HepG2 (cell line): Measurements from ENCODE around the gene UBASH3A. TPM values are rescaled to one million over a fixed set of nuclear protein-coding genes. Genes with fewer than 3 reads are reported as not detected.

Experiments used
- ATAC-seq: fragments of 200-7000 bp; cut with Tn5 transposase; 3 replicates; pipeline ENCODE4 v1.9.1; 2020; ENCODE audit warnings: mild to moderate bottlenecking, moderate library complexity
- BruUV-seq: library from RNA; stranded (reverse); fragments of 400-500 nt; replicated peaks from 2 replicates; lab custom pipeline; 2021; lab: Mats Ljungman, UMichigan
- CTCF ChIA-PET: fragments of 300-600 bp; formaldehyde crosslinking; extraction: SDS; loops from one replicate; lab custom pipeline; 2021; ENCODE audit warnings: low total read pairs, inconsistent platforms, low intra/inter-chr PET ratio; lab: Yijun Ruan, JAX
- POLR2A ChIA-PET: fragments of 350-600 bp; sonication (Branson Sonifier 250); formaldehyde crosslinking; loops from one replicate; lab custom pipeline; 2020; ENCODE audit warnings: antibody characterized with exemption, inconsistent platforms; lab: Yijun Ruan, JAX
- DNase-seq: peaks from one replicate; pipeline ENCODE4 v3.0.0-alpha.2; 2015; ENCODE audit warnings: low spot score
- FAIRE-seq: peaks from 3 replicates; lab custom pipeline; 2011; peaks lifted over from hg19 to GRCh38; lab: Jason Lieb, UNC
- H2AFZ ChIP-seq: one replicate; pipeline ENCODE4 v1.6.1; 2011; ENCODE audit warnings: low read length, inconsistent platforms
- H3K27ac ChIP-seq: fragments of 300-600 bp; 3 replicates; pipeline ENCODE4 v1.8.0; 2011; ENCODE audit warnings: mixed run types, mild to moderate bottlenecking, mixed read lengths, low read length, inconsistent platforms; ENCODE audit not compliant: insufficient read depth; ENCODE audit errors: extremely low read length
- H3K27me3 ChIP-seq, 2 experiments: fragments of 200-600 bp in 1 of 2; 2 replicates in 1 of 2; 3 replicates in 1 of 2; pipeline versions ENCODE4 v1.6.0 to v1.8.0; 2011; ENCODE audit warnings: low read length in 2 of 2, mild to moderate bottlenecking in 2 of 2, moderate library complexity in 2 of 2, inconsistent platforms in 1 of 2; ENCODE audit not compliant: insufficient read depth in 2 of 2, control insufficient read depth in 1 of 2
- H3K36me3 ChIP-seq, 2 experiments: fragments of 200-600 bp in 1 of 2; replicated peaks in 1 of 2; 2 replicates in 1 of 2; 3 replicates in 1 of 2; pipeline versions ENCODE4 v1.5.1 to v1.8.0; 2011; ENCODE audit warnings: low read length in 2 of 2, inconsistent platforms in 1 of 2; ENCODE audit not compliant: insufficient read depth in 2 of 2, control insufficient read depth in 1 of 2
- H3K4me1 ChIP-seq: 2 replicates; pipeline ENCODE4 v1.5.1; 2012; ENCODE audit warnings: low read length, inconsistent platforms; ENCODE audit not compliant: insufficient read depth
- H3K4me2 ChIP-seq: 2 replicates; pipeline ENCODE4 v1.6.0; 2011; ENCODE audit warnings: low read depth, low read length, inconsistent platforms
- H3K4me3 ChIP-seq, 3 experiments: fragments of 200-600 bp in 1 of 3; sonication (generic), shearing (Covaris generic) in 1 of 3; replicated peaks in 1 of 3; 2 replicates each; pipeline ENCODE4 v1.5.1; 2011 to 2016; ENCODE audit warnings: low read length in 3 of 3, inconsistent platforms in 2 of 3, low read depth in 2 of 3, mild to moderate bottlenecking in 2 of 3, control low read depth in 1 of 3, mixed read lengths in 1 of 3; ENCODE audit not compliant: insufficient read depth in 1 of 3
- H3K79me2 ChIP-seq: one replicate; pipeline ENCODE4 v1.6.1; 2011; ENCODE audit warnings: low read length, inconsistent platforms; ENCODE audit not compliant: insufficient read depth
- H3K9ac ChIP-seq: 2 replicates; pipeline ENCODE4 v1.6.0; 2011; ENCODE audit warnings: mild to moderate bottlenecking, low read depth, low read length, inconsistent platforms; ENCODE audit not compliant: insufficient read depth
- H3K9me3 ChIP-seq: 2 replicates; pipeline ENCODE4 v1.5.1; 2012; ENCODE audit warnings: mild to moderate bottlenecking, low read length
- H4K20me1 ChIP-seq: 2 replicates; pipeline ENCODE4 v1.6.0; 2011; ENCODE audit warnings: inconsistent platforms, mild to moderate bottlenecking, low read length, moderate library complexity; ENCODE audit not compliant: insufficient read depth
- AHDC1 ChIP-seq: sonication (generic); formaldehyde crosslinking; IDR thresholded peaks from 2 replicates; pipeline ENCODE4 v1.5.1; 2020; ENCODE audit warnings: mild to moderate bottlenecking, missing genetic modification reagents, borderline replicate concordance
- EZH2 ChIP-seq: conservative IDR thresholded peaks from 2 replicates; pipeline ENCODE4 v1.6.1; 2012; ENCODE audit warnings: mild to moderate bottlenecking, low read depth, low read length, moderate library complexity
- HDAC2 ChIP-seq: sonication (generic); formaldehyde crosslinking; IDR thresholded peaks from 2 replicates; pipeline ENCODE4 v1.4.0; 2020; ENCODE audit warnings: missing genetic modification reagents
- KDM4B ChIP-seq: sonication (generic); formaldehyde crosslinking; IDR thresholded peaks from 2 replicates; pipeline ENCODE4 v1.4.0; 2020; ENCODE audit warnings: missing genetic modification reagents
- MTF2 ChIP-seq: sonication (generic); formaldehyde crosslinking; IDR thresholded peaks from 2 replicates; pipeline ENCODE4 v1.5.0; 2020; ENCODE audit warnings: missing genetic modification reagents, borderline replicate concordance
- MXD1 ChIP-seq: sonication (generic); formaldehyde crosslinking; IDR thresholded peaks from 2 replicates; pipeline ENCODE4 v1.4.0; 2020; ENCODE audit warnings: mild to moderate bottlenecking, missing genetic modification reagents
- PHF8 ChIP-seq: sonication (generic); formaldehyde crosslinking; IDR thresholded peaks from 2 replicates; pipeline ENCODE4 v1.5.0; 2020; ENCODE audit warnings: missing genetic modification reagents
- THYN1 ChIP-seq: sonication (generic); formaldehyde crosslinking; IDR thresholded peaks from 2 replicates; pipeline ENCODE4 v1.8.1; 2023; ENCODE audit warnings: low read depth, mild to moderate bottlenecking, moderate library complexity, missing genetic modification reagents, borderline replicate concordance
- XBP1 ChIP-seq: sonication (generic); formaldehyde crosslinking; IDR thresholded peaks from 2 replicates; pipeline ENCODE4 v1.5.0; 2020; ENCODE audit warnings: missing genetic modification reagents
- ZKSCAN8 ChIP-seq: IDR thresholded peaks from 2 replicates; pipeline ENCODE4 v1.6.1; 2016; ENCODE audit warnings: borderline replicate concordance, missing genetic modification reagents, missing compliant biosample characterization
- ZNF121 ChIP-seq: sonication (generic); formaldehyde crosslinking; IDR thresholded peaks from 2 replicates; pipeline ENCODE4 v1.5.0; 2020; ENCODE audit warnings: mild to moderate bottlenecking, missing genetic modification reagents
- ZNF136 ChIP-seq: sonication (generic); formaldehyde crosslinking; IDR thresholded peaks from 2 replicates; pipeline ENCODE4 v1.8.1; 2022; ENCODE audit warnings: low read depth, mild to moderate bottlenecking, moderate library complexity, missing genetic modification reagents
- ZNF598 ChIP-seq: sonication (generic); formaldehyde crosslinking; IDR thresholded peaks from 2 replicates; pipeline ENCODE4 v1.5.1; 2020; ENCODE audit warnings: mild to moderate bottlenecking, missing genetic modification reagents, borderline replicate concordance
- WGBS: methylation state at CpG from one replicate; pipeline ENCODE4 v1.1.6; 2017; ENCODE audit warnings: low lambda C conversion rate; 5-methylcytosine and 5-hydroxymethylcytosine counted together
- in situ Hi-C: cut with HindIII; loops from 2 replicates; pipeline ENCODE4 v1.10.0; 2017; ENCODE audit warnings: low pct_unique_long_range_greater_than_20kb; ENCODE audit not compliant: extremely low pct_ligation_motif_present
- intact Hi-C: fragments of 100-400 bp; cut with micrococcal nuclease; formaldehyde crosslinking; loops from one replicate; pipeline ENCODE4 v1.10.0; 2022; ENCODE audit not compliant: unreplicated experiment
- polyA plus RNA-seq, 8 experiments: library from polyadenylated mRNA; depleted of rRNA in 3 of 8; stranded (reverse) in 7 of 8; unstranded in 1 of 8; fragments of >200 nt; fragmentation: Illumina TruSeq in 4 of 8; extraction: Trizol in 4 of 8; gene quantifications; 2 replicates each; pipeline versions ENCODE4 v1.2.1 to v1.2.3, GENCODE V29; 2011 to 2016; ENCODE audit warnings: low read depth in 4 of 8, missing spikeins in 1 of 8, mixed read lengths in 1 of 8; ENCODE audit not compliant: insufficient read depth in 1 of 8
- total RNA-seq, 5 experiments: library from RNA; depleted of rRNA; stranded (reverse); fragments of >200 nt; fragmentation: Illumina TruSeq; extraction: Trizol; gene quantifications; 2 replicates each; pipeline ENCODE4 v1.2.3, GENCODE V29; 2016; ENCODE audit warnings: low read depth in 1 of 5

Gene UBASH3A
- total and polyA plus RNA-seq, 2 of the 13 experiments (the other 11 are each of a cell fraction or from before 2014, with no cell fraction given), result not detected

- no peaks in the 10 kb centered on the region for H3K9me3 ChIP-seq
- no peak overlapping the region for H3K4me3 ChIP-seq
- H3K9ac ChIP-seq, result no peak overlapping the region
- TF ChIP-seq ZNF136, result no peak
- TF ChIP-seq THYN1 (CRISPR knock-in tag), result no peak
- no peak for TF ChIP-seq MTF2 (CRISPR knock-in tag)
- intact Hi-C loops, result no loop called here
- no peak overlapping the region for H2AFZ ChIP-seq
- ChIA-PET POLR2A (no interaction called here), CTCF (no interaction called here)
- FAIRE-seq (no peak), DNase-seq (no peak), ATAC-seq (no peak)
- H3K36me3 ChIP-seq, result no peaks in the 10 kb centered on the region
- 56% methylated on average over 15 of the region's 19 CpGs for WGBS
- no peaks in the 10 kb centered on the region for H3K79me2 ChIP-seq
- no TSS peak for BruUV-seq
- no peaks in the 10 kb centered on the region for H4K20me1 ChIP-seq
- H3K4me2 ChIP-seq, result no peak overlapping the region
- in situ Hi-C loops, result no loop called here
- no peak overlapping the region for H3K27ac ChIP-seq
- H3K27me3 ChIP-seq, result peaks cover 0 to 12% of the 10 kb centered on the region in 2 experiments; a peak in 2 of 5 replicates
- peaks cover 4% of the 10 kb centered on the region; the same call in 1 of the 2 replicates for H3K4me1 ChIP-seq
Measured at GRCh38 chr21:42453986-42454570, 50.4 kb downstream of the UBASH3A start.

GRCh38 chr21:42454786-42455185 lies 51.1 kb downstream of the UBASH3A start:
- FAIRE-seq (no peak), ATAC-seq (no peak), DNase-seq (no peak)
- Histone ChIP-seq H3K9ac (no peak overlapping the region), H3K4me1 (peaks cover 4% of the 10 kb centered on the region; the same call in 1 of the 2 replicates), H3K27ac (no peak overlapping the region), H3K4me2 (no peak overlapping the region), H2AFZ (no peak overlapping the region), H3K9me3 (no peaks in the 10 kb centered on the region), H3K27me3 (peaks cover 0 to 12% of the 10 kb centered on the region in 2 experiments; a peak in 2 of 5 replicates), H3K4me3 (no peak overlapping the region), H4K20me1 (no peaks in the 10 kb centered on the region), H3K36me3 (no peaks in the 10 kb centered on the region), H3K79me2 (no peaks in the 10 kb centered on the region)
- CTCF ChIA-PET, result no interaction called here
- no TSS peak for BruUV-seq
- TF ChIP-seq MXD1 (CRISPR knock-in tag) (no peak), AHDC1 (CRISPR knock-in tag) (no peak), XBP1 (CRISPR knock-in tag) (no peak), HDAC2 (CRISPR knock-in tag) (no peak), KDM4B (CRISPR knock-in tag) (no peak), EZH2 (no peak), ZNF598 (CRISPR knock-in tag) (no peak), ZKSCAN8 (CRISPR knock-in tag) (no peak), PHF8 (CRISPR knock-in tag) (no peak), ZNF121 (CRISPR knock-in tag) (no peak)
- in situ Hi-C loops (no loop called here), intact Hi-C loops (no loop called here)
- 67% methylated on average over 9 of the region's 9 CpGs for WGBS
- POLR2A ChIA-PET, result no interaction called here
